GM23248 (cell line): ENCODE measurements around the gene ARMH3. TPM values are rescaled to one million over a fixed set of nuclear protein-coding genes. Genes with fewer than 3 reads are reported as not detected.
A peak's percentile ranks its signal among the peaks of the same experiment; 100 is the strongest.

ENCODE experiments used
- DNase-seq: peaks from one replicate; pipeline ENCODE4 v3.0.0-alpha.2; 2015
- H2AFZ ChIP-seq: fragments of 200-600 bp; sonication (generic); 2 replicates; pipeline ENCODE4 v1.6.1; 2016; ENCODE audit warnings: antibody characterized with exemption
- H3F3A ChIP-seq: fragments of 200-600 bp; sonication (generic); 2 replicates; pipeline ENCODE4 v1.6.1; 2016; ENCODE audit warnings: mild to moderate bottlenecking, antibody characterized with exemption, mixed run types; ENCODE audit not compliant: insufficient read depth
- H3K27ac ChIP-seq: fragments of 200-600 bp; sonication (generic); 2 replicates; pipeline ENCODE4 v1.5.1; 2016; ENCODE audit warnings: mild to moderate bottlenecking
- H3K27me3 ChIP-seq: fragments of 200-600 bp; sonication (generic); replicated peaks from 2 replicates; pipeline ENCODE4 v1.6.1; 2016; ENCODE audit warnings: mild to moderate bottlenecking; ENCODE audit not compliant: insufficient read depth
- H3K36me3 ChIP-seq: fragments of 200-600 bp; sonication (generic); 2 replicates; pipeline ENCODE4 v1.6.1; 2016; ENCODE audit warnings: low read depth, mild to moderate bottlenecking
- H3K4me1 ChIP-seq: fragments of 200-600 bp; sonication (generic); 2 replicates; pipeline ENCODE4 v1.6.1; 2016; ENCODE audit warnings: mild to moderate bottlenecking; ENCODE audit not compliant: insufficient read depth
- H3K4me2 ChIP-seq: fragments of 200-600 bp; sonication (generic); one replicate; pipeline ENCODE4 v1.6.1; 2016; ENCODE audit warnings: mild to moderate bottlenecking; ENCODE audit not compliant: unreplicated experiment
- H3K4me3 ChIP-seq: fragments of 200-600 bp; sonication (generic); 2 replicates; pipeline ENCODE4 v1.5.1; 2016; ENCODE audit warnings: mild to moderate bottlenecking
- H3K79me2 ChIP-seq: fragments of 200-600 bp; sonication (generic); 2 replicates; pipeline ENCODE4 v1.6.1; 2016; ENCODE audit warnings: mild to moderate bottlenecking; ENCODE audit not compliant: insufficient read depth
- H3K9ac ChIP-seq: fragments of 200-600 bp; sonication (generic); 2 replicates; pipeline ENCODE4 v1.6.1; 2016; ENCODE audit warnings: mild to moderate bottlenecking
- H3K9me2 ChIP-seq: fragments of 200-600 bp; sonication (generic); 2 replicates; pipeline ENCODE4 v1.6.1; 2016; ENCODE audit warnings: mixed run types, mild to moderate bottlenecking, moderate library complexity; ENCODE audit not compliant: insufficient read depth
- H3K9me3 ChIP-seq: fragments of 200-600 bp; sonication (generic); one replicate; pipeline ENCODE4 v1.6.1; 2017; ENCODE audit warnings: low read depth
- H4K20me1 ChIP-seq: fragments of 200-600 bp; sonication (generic); 2 replicates; pipeline ENCODE4 v1.6.0; 2016; ENCODE audit not compliant: insufficient read depth
- EZH2 ChIP-seq: fragments of 200-600 bp; sonication (generic); IDR thresholded peaks from 2 replicates; pipeline ENCODE4 v1.6.1; 2018; ENCODE audit warnings: antibody characterized with exemption, mild to moderate bottlenecking; ENCODE audit not compliant: insufficient read depth, poor library complexity, severe bottlenecking
- EZH2phosphoT487 ChIP-seq: fragments of 200-600 bp; sonication (generic); IDR thresholded peaks from 2 replicates; pipeline ENCODE4 v1.6.1; 2018; ENCODE audit warnings: antibody characterized with exemption, moderate library complexity, mild to moderate bottlenecking, low read depth; ENCODE audit not compliant: insufficient read depth
- WGBS, 2 experiments: methylation state at CpG; one replicate each; pipeline ENCODE4 v1.1.6; 2015 to 2017; ENCODE audit warnings: low lambda C conversion rate in 2 of 2, low coverage in 1 of 2; ENCODE audit errors: missing lambda C conversion rate in 2 of 2; 5-methylcytosine and 5-hydroxymethylcytosine counted together
- in situ Hi-C: fragments of 300-500 bp; cut with MboI; formaldehyde crosslinking; loops from 2 replicates; pipeline ENCODE4 v1.15.0; 2020
- polyA plus RNA-seq: library from polyadenylated mRNA; unstranded; fragments of >200 nt; fragmentation: Nextera tagmentation; extraction: Ambion mirVana; gene quantifications from 2 replicates; pipeline ENCODE4 v1.2.1, GENCODE V29; 2016
- total RNA-seq: library from RNA; depleted of rRNA; stranded (reverse); fragments of >200 nt; shearing (Covaris generic); gene quantifications from 2 replicates; pipeline ENCODE4 v1.2.3, GENCODE V29; 2014

Gene ARMH3
- total and polyA plus RNA-seq, 2 experiments from 2014 or later: 9.0 to 9.5 TPM

- H3K9ac ChIP-seq: no peak overlapping the region
- no peaks in the 10 kb centered on the region for H3K79me2 ChIP-seq
- in situ Hi-C loops: no loop called here
- 95 to 96% methylated on average over 1 of the region's 1 CpG for WGBS, 2 experiments
- peaks cover 13% of the 10 kb centered on the region for H3F3A ChIP-seq
- no peaks in the 10 kb centered on the region for H3K9me3 ChIP-seq
- no peaks in the 10 kb centered on the region for H3K27me3 ChIP-seq
- peaks cover 8% of the 10 kb centered on the region for H3K4me1 ChIP-seq
- H3K27ac ChIP-seq: no peak overlapping the region
- peaks cover 20% of the 10 kb centered on the region for H3K36me3 ChIP-seq
- DNase-seq: no peak
- H3K4me3 ChIP-seq: no peak overlapping the region
- no peak overlapping the region for H2AFZ ChIP-seq
- TF ChIP-seq EZH2phosphoT487 (no peak), EZH2 (no peak)
- no peak overlapping the region for H3K4me2 ChIP-seq
- H3K9me2 ChIP-seq: no peaks in the 10 kb centered on the region
- no peaks in the 10 kb centered on the region for H4K20me1 ChIP-seq
Observed at GRCh38 chr10:101956898-101957297, 99.1 kb downstream of the ARMH3 start.

- Histone ChIP-seq H3K4me1 (peaks cover under 1% of the 10 kb centered on the region), H2AFZ (no peak overlapping the region), H3F3A (peaks cover 15% of the 10 kb centered on the region; the same call in 1 of the 2 replicates), H3K36me3 (peaks cover 20% of the 10 kb centered on the region), H3K27ac (no peak overlapping the region), H3K9ac (no peak overlapping the region), H3K4me3 (no peak overlapping the region), H3K27me3 (no peaks in the 10 kb centered on the region), H3K9me2 (no peaks in the 10 kb centered on the region), H3K79me2 (no peaks in the 10 kb centered on the region), H4K20me1 (no peaks in the 10 kb centered on the region), H3K9me3 (no peaks in the 10 kb centered on the region), H3K4me2 (no peak overlapping the region)
- in situ Hi-C loops: no loop called here
- TF ChIP-seq EZH2phosphoT487: no peak
- TF ChIP-seq EZH2: no peak
- 94% methylated on average over 1 of the region's 1 CpG for WGBS, 2 experiments
- DNase-seq: no peak
Observed at GRCh38 chr10:101956117-101956516, 99.9 kb downstream of the ARMH3 start.

GRCh38 chr10:101952191-101952590 is 103.8 kb downstream of the ARMH3 start:
- Histone ChIP-seq H4K20me1 (no peaks in the 10 kb centered on the region), H3K9me2 (no peaks in the 10 kb centered on the region), H3K9ac (no peak overlapping the region), H3F3A (peaks cover 15% of the 10 kb centered on the region; the same call in 1 of the 2 replicates), H3K9me3 (no peaks in the 10 kb centered on the region), H3K27ac (peak overlapping the region; percentile 43), H3K36me3 (peaks cover 19% of the 10 kb centered on the region), H3K4me3 (no peak overlapping the region), H3K27me3 (no peaks in the 10 kb centered on the region), H3K4me1 (no peaks in the 10 kb centered on the region; the same call in 1 of the 2 replicates), H2AFZ (no peak overlapping the region), H3K79me2 (no peaks in the 10 kb centered on the region), H3K4me2 (no peak overlapping the region)
- in situ Hi-C loops: no loop called here
- 64 to 75% methylated on average over 2 of the region's 2 CpGs for WGBS, 2 experiments
- no peak for TF ChIP-seq EZH2phosphoT487
- no peak for TF ChIP-seq EZH2
- peak; percentile 64 for DNase-seq

- Histone ChIP-seq H3K27ac (no peak overlapping the region), H2AFZ (no peak overlapping the region), H3K36me3 (peaks cover 8% of the 10 kb centered on the region), H3F3A (peaks cover 15% of the 10 kb centered on the region; the same call in 1 of the 2 replicates), H3K27me3 (no peaks in the 10 kb centered on the region), H3K9me3 (no peaks in the 10 kb centered on the region), H3K4me3 (no peak overlapping the region), H3K4me1 (no peaks in the 10 kb centered on the region; the same call in 1 of the 2 replicates), H3K9me2 (no peaks in the 10 kb centered on the region), H3K79me2 (no peaks in the 10 kb centered on the region; the same call in 1 of the 2 replicates), H3K4me2 (no peak overlapping the region), H4K20me1 (no peaks in the 10 kb centered on the region), H3K9ac (no peak overlapping the region)
- in situ Hi-C loops: no loop called here
- TF ChIP-seq EZH2phosphoT487 (no peak), EZH2 (no peak)
- no peak for DNase-seq
Observed at GRCh38 chr10:101950213-101950612, 105.8 kb downstream of the ARMH3 start.

- Histone ChIP-seq H3K36me3 (no peaks in the 10 kb centered on the region), H3K4me2 (peak overlapping the region; percentile 56), H3F3A (peaks cover 46% of the 10 kb centered on the region), H3K9ac (no peak overlapping the region), H3K79me2 (no peaks in the 10 kb centered on the region; the same call in 1 of the 2 replicates), H3K27me3 (no peaks in the 10 kb centered on the region), H3K4me1 (peaks cover 58% of the 10 kb centered on the region), H3K9me2 (no peaks in the 10 kb centered on the region), H3K27ac (peak overlapping the region; percentile 5; the same call in 1 of the 2 replicates), H4K20me1 (no peaks in the 10 kb centered on the region), H2AFZ (no peak overlapping the region), H3K4me3 (no peak overlapping the region), H3K9me3 (no peaks in the 10 kb centered on the region)
- TF ChIP-seq EZH2 (no peak), EZH2phosphoT487 (no peak)
- peak; percentile 71 for DNase-seq
- 0 to 13% methylated on average over 1 of the region's 1 CpG for WGBS, 2 experiments
- in situ Hi-C loops: no loop called here
Observed at GRCh38 chr10:101941871-101942270, 114.1 kb downstream of the ARMH3 start.
